ENCODE results near the gene GFY.

DNA sequence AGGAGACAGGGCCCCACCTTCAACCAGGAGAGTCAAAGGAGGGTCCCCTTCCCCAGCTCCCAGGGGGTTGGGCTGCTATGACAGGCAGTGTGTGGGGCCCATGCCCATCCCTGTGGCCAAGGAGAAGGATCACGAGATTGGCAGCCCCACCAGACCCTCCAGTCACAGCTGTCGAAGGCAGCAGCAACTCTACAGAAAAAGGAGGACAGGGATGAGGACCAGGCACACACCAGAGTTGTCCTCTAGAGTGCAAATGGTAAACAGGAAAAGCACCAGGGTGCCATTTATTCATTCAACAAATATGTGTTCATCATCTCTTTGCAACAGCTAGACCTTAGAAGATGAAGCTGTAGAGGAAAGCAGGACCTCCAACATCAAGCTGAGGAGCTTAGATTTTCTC, 6.0 kb upstream of the GFY start:
- TF ChIP-seq, protein P1, sequence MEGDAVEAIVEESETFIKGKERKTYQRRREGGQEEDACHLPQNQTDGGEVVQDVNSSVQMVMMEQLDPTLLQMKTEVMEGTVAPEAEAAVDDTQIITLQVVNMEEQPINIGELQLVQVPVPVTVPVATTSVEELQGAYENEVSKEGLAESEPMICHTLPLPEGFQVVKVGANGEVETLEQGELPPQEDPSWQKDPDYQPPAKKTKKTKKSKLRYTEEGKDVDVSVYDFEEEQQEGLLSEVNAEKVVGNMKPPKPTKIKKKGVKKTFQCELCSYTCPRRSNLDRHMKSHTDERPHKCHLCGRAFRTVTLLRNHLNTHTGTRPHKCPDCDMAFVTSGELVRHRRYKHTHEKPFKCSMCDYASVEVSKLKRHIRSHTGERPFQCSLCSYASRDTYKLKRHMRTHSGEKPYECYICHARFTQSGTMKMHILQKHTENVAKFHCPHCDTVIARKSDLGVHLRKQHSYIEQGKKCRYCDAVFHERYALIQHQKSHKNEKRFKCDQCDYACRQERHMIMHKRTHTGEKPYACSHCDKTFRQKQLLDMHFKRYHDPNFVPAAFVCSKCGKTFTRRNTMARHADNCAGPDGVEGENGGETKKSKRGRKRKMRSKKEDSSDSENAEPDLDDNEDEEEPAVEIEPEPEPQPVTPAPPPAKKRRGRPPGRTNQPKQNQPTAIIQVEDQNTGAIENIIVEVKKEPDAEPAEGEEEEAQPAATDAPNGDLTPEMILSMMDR (IDR thresholded peaks at IDR 0.05) = no peak
- TF ChIP-seq POLR2A (IDR thresholded peaks at IDR 0.05) = no peak

All from lower leg skin (tissue), 3 donors.